HCT116 (cell line): ENCODE data around the gene PTF1A. TPM values are rescaled to one million over a fixed set of nuclear protein-coding genes. Genes with fewer than 3 reads are reported as not detected.

Experiments
- ATAC-seq: fragments of 200-7000 bp; cut with Tn5 transposase; 2 replicates; pipeline ENCODE4 v1.9.1; 2020; ENCODE audit warnings: mild to moderate bottlenecking, moderate library complexity
- BruUV-seq: library from RNA; stranded (reverse); fragments of 400-500 nt; replicated peaks from 2 replicates; lab custom pipeline; 2021; lab: Mats Ljungman, UMichigan
- CTCF ChIA-PET: fragments of 300-600 bp; sonication (Branson Sonifier 250); formaldehyde crosslinking; loops from one replicate; lab custom pipeline; 2021; ENCODE audit warnings: antibody characterized with exemption; lab: Charles Lee
- POLR2A ChIA-PET: fragments of 300-600, 350-600 bp; sonication (Branson Sonifier 250); formaldehyde crosslinking; loops from one replicate; lab custom pipeline; 2021; ENCODE audit warnings: antibody characterized with exemption; lab: Charles Lee
- RAD21 ChIA-PET, 2 experiments: fragments of 300-600 bp; sonication (Branson Sonifier 250); formaldehyde crosslinking; loops; one replicate each; lab custom pipeline; 2023; ENCODE audit warnings: low total read pairs in 2 of 2; ENCODE audit not compliant: uncharacterized antibody in 2 of 2, unreplicated experiment in 2 of 2, low non-redundant PET in 1 of 2; lab: Charles Lee
- DNase-seq: peaks from one replicate; pipeline ENCODE4 v3.0.0-alpha.2; 2010; ENCODE audit warnings: low read depth, low spot score
- H2AFZ ChIP-seq: fragments of 200-600 bp; shearing (Covaris generic), sonication (generic); 2 replicates; pipeline ENCODE4 v1.6.1; 2017; ENCODE audit warnings: low read depth, mixed run types, mixed read lengths, antibody characterized with exemption, low read length; ENCODE audit not compliant: poor library complexity, severe bottlenecking
- H3K27ac ChIP-seq: 2 replicates; pipeline ENCODE4 v1.5.1; 2012; ENCODE audit warnings: low read depth, low read length
- H3K27me3 ChIP-seq: fragments of 200-600 bp; sonication (generic); 2 replicates; pipeline ENCODE4 v1.6.1; 2016; ENCODE audit warnings: mixed run types, low read length, mixed read lengths; ENCODE audit not compliant: insufficient read depth
- H3K36me3 ChIP-seq, 2 experiments: fragments of 200-500 bp in 1 of 2; fragments of 200-600 bp in 1 of 2; sonication (Bioruptor generic) in 1 of 2; sonication (generic) in 1 of 2; 2 replicates each; pipeline versions ENCODE4 v1.5.1 to v1.6.1; 2014 to 2016; ENCODE audit warnings: low read length in 2 of 2, inconsistent platforms in 1 of 2, mixed read lengths in 1 of 2, mixed run types in 1 of 2; ENCODE audit not compliant: insufficient read depth in 2 of 2, control insufficient read depth in 1 of 2
- H3K4me1 ChIP-seq, 2 experiments: fragments of 200-600 bp in 1 of 2; sonication (generic) in 1 of 2; 2 replicates each; pipeline versions ENCODE4 v1.5.1 to v1.6.1; 2012 to 2017; ENCODE audit warnings: low read length in 2 of 2, inconsistent platforms in 1 of 2, mild to moderate bottlenecking in 1 of 2, mixed read lengths in 1 of 2, mixed run types in 1 of 2, moderate library complexity in 1 of 2; ENCODE audit not compliant: insufficient read depth in 2 of 2, control insufficient read depth in 1 of 2
- H3K4me2 ChIP-seq: fragments of 200-600 bp; sonication (generic); 2 replicates; pipeline ENCODE4 v1.6.1; 2017; ENCODE audit warnings: mixed run types, low read length, mixed read lengths
- H3K4me3 ChIP-seq, 2 experiments: fragments of 200-600 bp in 1 of 2; sonication (generic) in 1 of 2; replicated peaks in 1 of 2; 2 replicates each; pipeline ENCODE4 v1.5.1; 2011 to 2016; ENCODE audit warnings: low read length in 2 of 2, control low read depth in 1 of 2, low read depth in 1 of 2, mild to moderate bottlenecking in 1 of 2, mixed read lengths in 1 of 2, mixed run types in 1 of 2
- H3K79me2 ChIP-seq: fragments of 200-600 bp; sonication (generic); 2 replicates; pipeline ENCODE4 v1.6.1; 2017; ENCODE audit warnings: mild to moderate bottlenecking, mixed run types, low read length, moderate library complexity, mixed read lengths; ENCODE audit not compliant: insufficient read depth
- H3K9ac ChIP-seq: fragments of 200-600 bp; sonication (generic); 2 replicates; pipeline ENCODE4 v1.6.1; 2016; ENCODE audit warnings: low read length, mixed read lengths
- H3K9me2 ChIP-seq: fragments of 200-600 bp; sonication (generic), shearing (Covaris generic); 2 replicates; pipeline ENCODE4 v1.6.1; 2017; ENCODE audit warnings: mixed run types, mild to moderate bottlenecking, moderate library complexity; ENCODE audit not compliant: insufficient read depth
- H3K9me3 ChIP-seq, 2 experiments: fragments of 200-500 bp in 1 of 2; fragments of 200-600 bp in 1 of 2; sonication (Bioruptor generic) in 1 of 2; sonication (generic) in 1 of 2; 2 replicates each; pipeline ENCODE4 v1.6.1; 2014 to 2017; ENCODE audit warnings: low read length in 2 of 2, mixed read lengths in 2 of 2, inconsistent platforms in 1 of 2, low read depth in 1 of 2, mild to moderate bottlenecking in 1 of 2, mixed run types in 1 of 2, moderate library complexity in 1 of 2; ENCODE audit not compliant: control insufficient read depth in 1 of 2, insufficient read depth in 1 of 2
- H4K20me1 ChIP-seq: fragments of 200-600 bp; sonication (generic), shearing (Covaris generic); 2 replicates; pipeline ENCODE4 v1.6.1; 2017; ENCODE audit warnings: mixed run types, mild to moderate bottlenecking, moderate library complexity; ENCODE audit not compliant: insufficient read depth
- CBX3 ChIP-seq: IDR thresholded peaks from 2 replicates; pipeline ENCODE4 v1.6.1; 2012; ENCODE audit warnings: low read depth
- CEBPB ChIP-seq: IDR thresholded peaks from 2 replicates; pipeline ENCODE4 v1.6.1; 2012; ENCODE audit warnings: low read depth
- EZH2 ChIP-seq: fragments of 200-600 bp; sonication (generic); IDR thresholded peaks from 2 replicates; pipeline ENCODE4 v1.6.1; 2017; ENCODE audit warnings: antibody characterized with exemption, mixed run types
- EZH2phosphoT487 ChIP-seq: fragments of 200-600 bp; IDR thresholded peaks from 2 replicates; pipeline ENCODE4 v1.6.1; 2018; ENCODE audit warnings: antibody characterized with exemption, borderline replicate concordance
- FOSL1 ChIP-seq: IDR thresholded peaks from 2 replicates; pipeline ENCODE4 v1.6.1; 2012; ENCODE audit warnings: low read depth
- JUND ChIP-seq: IDR thresholded peaks from 2 replicates; pipeline ENCODE4 v1.6.1; 2012
- POLR2A ChIP-seq: IDR thresholded peaks from 2 replicates; pipeline ENCODE4 v1.7.0; 2011; ENCODE audit warnings: borderline replicate concordance; ENCODE audit not compliant: insufficient read depth, insufficient read length; ENCODE audit errors: extremely low read depth
- RAD21 ChIP-seq: IDR thresholded peaks from 2 replicates; pipeline ENCODE4 v1.6.1; 2012; ENCODE audit warnings: low read depth, mild to moderate bottlenecking
- SIN3A ChIP-seq: IDR thresholded peaks from 2 replicates; pipeline ENCODE4 v1.6.1; 2012; ENCODE audit warnings: low read depth
- SP1 ChIP-seq: IDR thresholded peaks from 2 replicates; pipeline ENCODE4 v1.6.1; 2012; ENCODE audit warnings: low read depth
- SRF ChIP-seq: IDR thresholded peaks from 2 replicates; pipeline ENCODE4 v1.6.1; 2012; ENCODE audit warnings: low read depth
- ZFX ChIP-seq: fragments of 450-650 bp; IDR thresholded peaks from 2 replicates; pipeline ENCODE4 v1.6.1; 2017
- ZNF274 ChIP-seq: fragments of 200-500 bp; sonication (Bioruptor generic); IDR thresholded peaks from 2 replicates; pipeline ENCODE4 v1.6.1; 2014; ENCODE audit warnings: mild to moderate bottlenecking, low read depth, low read length, inconsistent platforms
- intact Hi-C: fragments of 100-400 bp; cut with micrococcal nuclease; formaldehyde crosslinking; loops from 2 replicates; pipeline ENCODE4 v1.10.0; 2022
- total RNA-seq: library from RNA; stranded (reverse); gene quantifications from one replicate; pipeline ENCODE4 v1.2.1, GENCODE V29; 2021; ENCODE audit not compliant: unreplicated experiment
- TF ChIP-seq, protein P1 (sequence below), 3 experiments: fragments of 200-600 bp in 1 of 3; sonication (generic) in 1 of 3; IDR thresholded peaks in 2 of 3; conservative IDR thresholded peaks in 1 of 3; 2 replicates each; pipeline ENCODE4 v1.5.1; 2012 to 2017; ENCODE audit warnings: low read depth in 2 of 3, low read length in 2 of 3, antibody characterized with exemption in 1 of 3, borderline replicate concordance in 1 of 3, control low read depth in 1 of 3, mild to moderate bottlenecking in 1 of 3, mixed read lengths in 1 of 3, mixed run types in 1 of 3, moderate library complexity in 1 of 3; ENCODE audit not compliant: insufficient read depth in 1 of 3
- TF ChIP-seq, protein P2 (sequence below): IDR thresholded peaks from 2 replicates; pipeline ENCODE4 v1.6.1; 2012
- TF ChIP-seq, protein P3 (sequence below): IDR thresholded peaks from 2 replicates; pipeline ENCODE4 v1.6.1; 2012; ENCODE audit warnings: low read depth
- TF ChIP-seq, protein P4 (sequence below): IDR thresholded peaks from 2 replicates; pipeline ENCODE4 v1.6.1; 2012

The PTF1A gene
- total RNA-seq, 1 experiment from 2014 or later: not detected

DNA sequence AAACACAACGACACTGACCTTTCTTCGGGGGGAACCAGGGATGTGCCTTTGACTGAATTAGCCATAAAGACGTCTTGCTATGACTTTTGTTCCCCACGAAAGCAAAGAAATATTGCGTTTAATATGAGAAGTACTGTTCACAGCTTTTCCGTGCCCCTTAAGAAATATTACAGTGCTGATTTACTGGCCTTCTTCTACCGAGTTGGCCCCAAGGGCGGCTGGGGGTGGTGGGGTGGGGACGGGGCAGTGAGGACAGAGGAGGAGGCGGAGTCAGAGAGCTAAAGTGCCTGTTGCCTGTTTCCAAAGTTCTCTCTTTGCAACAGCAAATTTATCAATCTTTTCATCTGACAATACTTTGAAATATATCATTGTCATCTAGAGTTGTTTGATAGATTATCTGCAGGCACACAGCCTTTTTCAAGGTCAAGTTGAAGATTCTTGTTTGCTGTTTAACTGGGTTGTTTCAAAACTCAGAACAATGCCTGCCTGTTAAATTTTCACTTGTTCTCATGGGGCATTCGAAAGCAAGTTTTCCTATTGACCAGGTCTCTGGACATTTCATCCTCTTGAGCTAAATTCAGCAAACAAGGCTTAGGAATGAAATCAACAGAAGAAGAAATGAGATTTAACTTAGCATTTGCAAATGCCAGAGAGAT lies 9.0 kb downstream of the PTF1A start:
- ChIA-PET RAD21 (no interaction called here), POLR2A (no interaction called here), CTCF (interaction anchor here (1.1 kb wide), 1 partner anchor 92 kb away, joined by 3 read pairs; no protein-coding TSS in a partner anchor)
- no peak for TF ChIP-seq ZFX
- TF ChIP-seq, protein P1, sequence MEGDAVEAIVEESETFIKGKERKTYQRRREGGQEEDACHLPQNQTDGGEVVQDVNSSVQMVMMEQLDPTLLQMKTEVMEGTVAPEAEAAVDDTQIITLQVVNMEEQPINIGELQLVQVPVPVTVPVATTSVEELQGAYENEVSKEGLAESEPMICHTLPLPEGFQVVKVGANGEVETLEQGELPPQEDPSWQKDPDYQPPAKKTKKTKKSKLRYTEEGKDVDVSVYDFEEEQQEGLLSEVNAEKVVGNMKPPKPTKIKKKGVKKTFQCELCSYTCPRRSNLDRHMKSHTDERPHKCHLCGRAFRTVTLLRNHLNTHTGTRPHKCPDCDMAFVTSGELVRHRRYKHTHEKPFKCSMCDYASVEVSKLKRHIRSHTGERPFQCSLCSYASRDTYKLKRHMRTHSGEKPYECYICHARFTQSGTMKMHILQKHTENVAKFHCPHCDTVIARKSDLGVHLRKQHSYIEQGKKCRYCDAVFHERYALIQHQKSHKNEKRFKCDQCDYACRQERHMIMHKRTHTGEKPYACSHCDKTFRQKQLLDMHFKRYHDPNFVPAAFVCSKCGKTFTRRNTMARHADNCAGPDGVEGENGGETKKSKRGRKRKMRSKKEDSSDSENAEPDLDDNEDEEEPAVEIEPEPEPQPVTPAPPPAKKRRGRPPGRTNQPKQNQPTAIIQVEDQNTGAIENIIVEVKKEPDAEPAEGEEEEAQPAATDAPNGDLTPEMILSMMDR (IDR thresholded peaks at IDR 0.05 in 2 of 3, conservative IDR thresholded peaks at IDR 0.05 in 1 of 3; ENCODE audit: borderline replicate concordance in 1 of 3, insufficient read depth in 1 of 3, low read depth in 2 of 3, low read length in 2 of 3): no peak
- TF ChIP-seq ZNF274: no peak
- TF ChIP-seq, protein P2, sequence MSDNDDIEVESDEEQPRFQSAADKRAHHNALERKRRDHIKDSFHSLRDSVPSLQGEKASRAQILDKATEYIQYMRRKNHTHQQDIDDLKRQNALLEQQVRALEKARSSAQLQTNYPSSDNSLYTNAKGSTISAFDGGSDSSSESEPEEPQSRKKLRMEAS: no peak
- TF ChIP-seq FOSL1: no peak
- no peak for TF ChIP-seq CBX3
- TF ChIP-seq EZH2phosphoT487: no peak
- H3K27ac ChIP-seq: no peak overlapping the region
- ATAC-seq: no peak
- no peaks in the 10 kb centered on the region for H3K36me3 ChIP-seq
- DNase-seq: no peak
- H4K20me1 ChIP-seq: no peaks in the 10 kb centered on the region
- H3K9me3 ChIP-seq: no peaks in the 10 kb centered on the region
- H3K9me2 ChIP-seq: no peaks in the 10 kb centered on the region
- intact Hi-C loops: no loop called here
- no peak overlapping the region for H3K9ac ChIP-seq
- no peak overlapping the region for H3K4me2 ChIP-seq
- H3K27me3 ChIP-seq: peaks cover 42% of the 10 kb centered on the region
- no peaks in the 10 kb centered on the region for H3K79me2 ChIP-seq
- no peaks in the 10 kb centered on the region for H3K4me1 ChIP-seq
- H2AFZ ChIP-seq: no peak overlapping the region
- H3K4me3 ChIP-seq: no peak overlapping the region
- BruUV-seq: no TSS peak

DNA sequence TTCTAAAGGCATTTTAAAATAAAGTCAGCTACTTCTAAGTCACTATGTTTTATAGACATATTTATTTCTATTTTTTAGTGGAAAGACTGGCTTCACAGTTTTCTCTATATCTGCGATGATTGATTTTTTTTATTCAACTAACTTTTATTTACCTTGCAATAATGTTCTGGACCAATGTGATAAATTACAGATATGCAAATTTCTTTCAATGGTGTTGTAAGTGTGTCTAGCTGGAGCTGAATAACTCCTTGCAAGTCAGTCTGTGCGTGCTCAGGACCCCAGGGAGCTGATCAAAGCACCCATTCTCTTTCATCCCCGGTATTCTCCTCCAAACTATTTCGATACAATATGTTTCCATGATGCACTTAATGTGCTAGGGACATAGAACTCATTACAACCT lies 9.7 kb downstream of the PTF1A start:
- no peaks in the 10 kb centered on the region for H3K79me2 ChIP-seq
- H3K4me2 ChIP-seq: no peak overlapping the region
- no peak overlapping the region for H3K27ac ChIP-seq
- ChIA-PET POLR2A (no interaction called here), RAD21 (no interaction called here), CTCF (no interaction called here)
- no peak overlapping the region for H2AFZ ChIP-seq
- H3K27me3 ChIP-seq: peaks cover 47% of the 10 kb centered on the region
- H3K4me3 ChIP-seq: no peak overlapping the region
- no peaks in the 10 kb centered on the region for H3K36me3 ChIP-seq
- H3K9ac ChIP-seq: no peak overlapping the region
- no peaks in the 10 kb centered on the region for H4K20me1 ChIP-seq
- DNase-seq (no peak), ATAC-seq (no peak)
- no peaks in the 10 kb centered on the region for H3K4me1 ChIP-seq
- intact Hi-C loops: no loop called here
- BruUV-seq: no TSS peak
- no peaks in the 10 kb centered on the region for H3K9me3 ChIP-seq
- no peaks in the 10 kb centered on the region for H3K9me2 ChIP-seq
- TF ChIP-seq, protein P3, sequence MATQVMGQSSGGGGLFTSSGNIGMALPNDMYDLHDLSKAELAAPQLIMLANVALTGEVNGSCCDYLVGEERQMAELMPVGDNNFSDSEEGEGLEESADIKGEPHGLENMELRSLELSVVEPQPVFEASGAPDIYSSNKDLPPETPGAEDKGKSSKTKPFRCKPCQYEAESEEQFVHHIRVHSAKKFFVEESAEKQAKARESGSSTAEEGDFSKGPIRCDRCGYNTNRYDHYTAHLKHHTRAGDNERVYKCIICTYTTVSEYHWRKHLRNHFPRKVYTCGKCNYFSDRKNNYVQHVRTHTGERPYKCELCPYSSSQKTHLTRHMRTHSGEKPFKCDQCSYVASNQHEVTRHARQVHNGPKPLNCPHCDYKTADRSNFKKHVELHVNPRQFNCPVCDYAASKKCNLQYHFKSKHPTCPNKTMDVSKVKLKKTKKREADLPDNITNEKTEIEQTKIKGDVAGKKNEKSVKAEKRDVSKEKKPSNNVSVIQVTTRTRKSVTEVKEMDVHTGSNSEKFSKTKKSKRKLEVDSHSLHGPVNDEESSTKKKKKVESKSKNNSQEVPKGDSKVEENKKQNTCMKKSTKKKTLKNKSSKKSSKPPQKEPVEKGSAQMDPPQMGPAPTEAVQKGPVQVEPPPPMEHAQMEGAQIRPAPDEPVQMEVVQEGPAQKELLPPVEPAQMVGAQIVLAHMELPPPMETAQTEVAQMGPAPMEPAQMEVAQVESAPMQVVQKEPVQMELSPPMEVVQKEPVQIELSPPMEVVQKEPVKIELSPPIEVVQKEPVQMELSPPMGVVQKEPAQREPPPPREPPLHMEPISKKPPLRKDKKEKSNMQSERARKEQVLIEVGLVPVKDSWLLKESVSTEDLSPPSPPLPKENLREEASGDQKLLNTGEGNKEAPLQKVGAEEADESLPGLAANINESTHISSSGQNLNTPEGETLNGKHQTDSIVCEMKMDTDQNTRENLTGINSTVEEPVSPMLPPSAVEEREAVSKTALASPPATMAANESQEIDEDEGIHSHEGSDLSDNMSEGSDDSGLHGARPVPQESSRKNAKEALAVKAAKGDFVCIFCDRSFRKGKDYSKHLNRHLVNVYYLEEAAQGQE: no peak
- TF ChIP-seq RAD21 (no peak), JUND (no peak), CBX3 (no peak), SIN3A (no peak), SRF (no peak), EZH2phosphoT487 (no peak), POLR2A (no peak), SP1 (no peak), ZNF274 (no peak), EZH2 (no peak), CEBPB (no peak)
- TF ChIP-seq, protein P4, sequence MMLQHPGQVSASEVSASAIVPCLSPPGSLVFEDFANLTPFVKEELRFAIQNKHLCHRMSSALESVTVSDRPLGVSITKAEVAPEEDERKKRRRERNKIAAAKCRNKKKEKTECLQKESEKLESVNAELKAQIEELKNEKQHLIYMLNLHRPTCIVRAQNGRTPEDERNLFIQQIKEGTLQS: no peak
